Measurements from ENCODE around the gene AGXT2.

DNA sequence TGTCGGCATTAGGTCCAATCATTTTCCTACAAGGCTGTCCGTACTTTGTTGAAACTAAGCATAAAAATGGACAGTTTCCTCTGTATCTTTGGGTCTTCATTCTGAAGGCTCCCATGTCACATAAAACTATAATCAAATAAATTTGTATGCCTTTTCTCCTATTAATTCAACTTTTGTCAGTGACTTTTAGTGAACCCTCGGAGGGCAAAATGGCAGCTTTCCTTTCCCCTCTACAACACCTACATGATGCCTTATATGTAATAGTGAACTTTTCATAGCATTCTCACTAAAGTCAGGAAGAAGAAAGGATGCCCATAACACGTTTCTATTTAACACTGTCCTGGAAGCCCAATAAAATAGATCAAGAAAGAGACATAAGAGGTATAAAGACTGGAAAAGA lies 5.1 kb upstream of the AGXT2 start:
- TF ChIP-seq, protein P1, sequence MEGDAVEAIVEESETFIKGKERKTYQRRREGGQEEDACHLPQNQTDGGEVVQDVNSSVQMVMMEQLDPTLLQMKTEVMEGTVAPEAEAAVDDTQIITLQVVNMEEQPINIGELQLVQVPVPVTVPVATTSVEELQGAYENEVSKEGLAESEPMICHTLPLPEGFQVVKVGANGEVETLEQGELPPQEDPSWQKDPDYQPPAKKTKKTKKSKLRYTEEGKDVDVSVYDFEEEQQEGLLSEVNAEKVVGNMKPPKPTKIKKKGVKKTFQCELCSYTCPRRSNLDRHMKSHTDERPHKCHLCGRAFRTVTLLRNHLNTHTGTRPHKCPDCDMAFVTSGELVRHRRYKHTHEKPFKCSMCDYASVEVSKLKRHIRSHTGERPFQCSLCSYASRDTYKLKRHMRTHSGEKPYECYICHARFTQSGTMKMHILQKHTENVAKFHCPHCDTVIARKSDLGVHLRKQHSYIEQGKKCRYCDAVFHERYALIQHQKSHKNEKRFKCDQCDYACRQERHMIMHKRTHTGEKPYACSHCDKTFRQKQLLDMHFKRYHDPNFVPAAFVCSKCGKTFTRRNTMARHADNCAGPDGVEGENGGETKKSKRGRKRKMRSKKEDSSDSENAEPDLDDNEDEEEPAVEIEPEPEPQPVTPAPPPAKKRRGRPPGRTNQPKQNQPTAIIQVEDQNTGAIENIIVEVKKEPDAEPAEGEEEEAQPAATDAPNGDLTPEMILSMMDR (IDR thresholded peaks at IDR 0.05; ENCODE audit: low read length), result no peak
- TF ChIP-seq EZH2phosphoT487 (IDR thresholded peaks at IDR 0.05; ENCODE audit: low read length), result no peak
- no peak for TF ChIP-seq EZH2 (optimal IDR thresholded peaks at IDR 0.05; ENCODE audit: low read depth, low read length)

Data from MM.1S (cell line).